Liver (tissue), 3 donors: ENCODE data around the gene IL1RAPL2.

Source experiments
- CTCF ChIP-seq: fragments of 150-350 bp; IDR thresholded peaks from 2 replicates; pipeline ENCODE4 v1.5.1; 2017; ENCODE audit warnings: improper control_type of control experiment, low read depth, low read length; ENCODE audit not compliant: missing input control
- GABPA ChIP-seq, 2 donors: IDR thresholded peaks in 1 of 2; conservative IDR thresholded peaks in 1 of 2; 2 replicates each; pipeline ENCODE4 v1.6.1; 2016; ENCODE audit warnings: antibody characterized with exemption in 2 of 2, mild to moderate bottlenecking in 1 of 2, moderate library complexity in 1 of 2
- RAD21 ChIP-seq, 2 donors: IDR thresholded peaks; 2 replicates each; pipeline ENCODE4 v1.6.1; 2016; ENCODE audit warnings: antibody characterized with exemption in 2 of 2, mild to moderate bottlenecking in 2 of 2
- REST ChIP-seq: IDR thresholded peaks from 2 replicates; pipeline ENCODE4 v1.6.1; 2016; ENCODE audit warnings: antibody characterized with exemption, mild to moderate bottlenecking
- SP1 ChIP-seq: IDR thresholded peaks from 2 replicates; pipeline ENCODE4 v1.6.1; 2018; ENCODE audit warnings: antibody characterized with exemption, mild to moderate bottlenecking
- YY1 ChIP-seq: IDR thresholded peaks from 2 replicates; pipeline ENCODE4 v1.6.1; 2016; ENCODE audit warnings: antibody characterized with exemption, mild to moderate bottlenecking
- TF ChIP-seq, protein P1 (sequence below): IDR thresholded peaks from 2 replicates; pipeline ENCODE4 v1.6.1; 2016; ENCODE audit warnings: antibody characterized with exemption
- donor health status: healthy.
- donor health status: healthy.

- TF ChIP-seq RAD21 (IDR thresholded peaks at IDR 0.05), result no peak
- TF ChIP-seq, protein P1, sequence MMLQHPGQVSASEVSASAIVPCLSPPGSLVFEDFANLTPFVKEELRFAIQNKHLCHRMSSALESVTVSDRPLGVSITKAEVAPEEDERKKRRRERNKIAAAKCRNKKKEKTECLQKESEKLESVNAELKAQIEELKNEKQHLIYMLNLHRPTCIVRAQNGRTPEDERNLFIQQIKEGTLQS, result no peak
- no peak for TF ChIP-seq CTCF
- TF ChIP-seq YY1, result no peak
- TF ChIP-seq REST, result no peak
- TF ChIP-seq SP1, result no peak
- TF ChIP-seq GABPA (IDR thresholded peaks at IDR 0.05 in 1 of 2, conservative IDR thresholded peaks at IDR 0.05 in 1 of 2), result no peak
Observed at GRCh38 chrX:105773801-105774200, 1207.8 kb downstream of the IL1RAPL2 start.
